GM12865 (cell line): Measurements from ENCODE around the gene LRP8.
A peak's percentile ranks its signal among the peaks of the same experiment; 100 is the strongest.

Source experiments
- DNase-seq: peaks from one replicate; pipeline ENCODE4 v3.0.0; 2010; ENCODE audit warnings: low read depth
- H3K4me3 ChIP-seq: 2 replicates; pipeline ENCODE4 v1.5.1; 2011; ENCODE audit warnings: mild to moderate bottlenecking, low read depth, low read length, control low read depth
- CTCF ChIP-seq: IDR thresholded peaks from 2 replicates; pipeline ENCODE4 v1.5.1; 2011; ENCODE audit warnings: low read length, control low read depth, low read depth, inconsistent platforms; ENCODE audit not compliant: insufficient read depth; ENCODE audit errors: missing control alignments

The LRP8 gene

GRCh38 chr1:53335661-53336060, 7.8 kb upstream of the LRP8 start:
- TF ChIP-seq CTCF: no peak
- H3K4me3 ChIP-seq: no peak overlapping the region
- DNase-seq: no peak

- no peak for TF ChIP-seq CTCF
These were observed 6.9 kb upstream of the LRP8 start for GRCh38 chr1:53334781-53335180.

GRCh38 chr1:53334312-53334711, 6.4 kb upstream of the LRP8 start:
- no peak for TF ChIP-seq CTCF
- H3K4me3 ChIP-seq: no peak overlapping the region

More at GRCh38 chr1:53334781-53335180, 6.9 kb upstream of the LRP8 start:
- peak; percentile 29 for DNase-seq
- H3K4me3 ChIP-seq: no peak overlapping the region

GRCh38 chr1:53332833-53333232, 5.0 kb upstream of the LRP8 start:
- no peak for TF ChIP-seq CTCF
- DNase-seq: no peak
- no peak overlapping the region for H3K4me3 ChIP-seq

More at GRCh38 chr1:53334312-53334711, 6.4 kb upstream of the LRP8 start:
- no peak for DNase-seq

- H3K4me3 ChIP-seq: no peak overlapping the region
- no peak for DNase-seq
- TF ChIP-seq CTCF: no peak
These were observed 4.3 kb upstream of the LRP8 start for GRCh38 chr1:53332186-53332564.

GRCh38 chr1:53331446-53332185, 3.7 kb upstream of the LRP8 start:
- no peak for TF ChIP-seq CTCF
- no peak overlapping the region for H3K4me3 ChIP-seq
- no peak for DNase-seq

- no peak for TF ChIP-seq CTCF
- no peak for DNase-seq
- no peak overlapping the region for H3K4me3 ChIP-seq
These were observed 2.9 kb upstream of the LRP8 start for GRCh38 chr1:53330819-53331218.
